Body of pancreas (tissue), 4 donors: ENCODE data around the gene RYR3.

Experiments
- POLR2A ChIP-seq, 3 donors: fragments of 450-650 bp; IDR thresholded peaks; one replicate each; pipeline ENCODE4 v1.6.1; 2016; ENCODE audit warnings: antibody characterized with exemption in 3 of 3, mild to moderate bottlenecking in 2 of 3
- TF ChIP-seq, protein P1 (sequence below), 7 experiments: fragments of 450-650 bp in 4 of 7; fragments of 200-600 bp in 3 of 7; sonication (generic) in 3 of 7; IDR thresholded peaks; one replicate each; pipeline ENCODE4 v1.5.1; 2016 to 2019; ENCODE audit warnings: antibody characterized with exemption in 7 of 7

DNA sequence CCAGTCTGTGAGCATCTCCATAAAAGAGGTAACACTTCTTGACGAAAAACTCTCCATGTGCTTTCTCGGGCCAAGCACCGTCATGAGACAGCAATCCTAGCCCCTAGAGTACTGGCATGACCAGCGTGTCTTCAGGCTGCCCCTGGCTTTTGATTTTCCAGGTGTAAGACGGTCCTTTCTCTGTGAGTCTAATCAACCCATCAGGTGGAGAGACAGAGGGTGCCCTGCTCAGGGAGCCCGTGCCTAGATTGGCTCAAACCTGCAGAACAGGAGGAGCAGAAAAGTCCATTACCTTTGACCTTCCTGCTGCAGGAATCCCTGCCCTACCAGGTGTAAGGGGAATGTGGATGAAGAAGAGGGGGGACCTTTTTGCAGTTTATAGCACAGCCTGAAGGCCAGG, 548.1 kb downstream of the RYR3 start:
- TF ChIP-seq, protein P1, sequence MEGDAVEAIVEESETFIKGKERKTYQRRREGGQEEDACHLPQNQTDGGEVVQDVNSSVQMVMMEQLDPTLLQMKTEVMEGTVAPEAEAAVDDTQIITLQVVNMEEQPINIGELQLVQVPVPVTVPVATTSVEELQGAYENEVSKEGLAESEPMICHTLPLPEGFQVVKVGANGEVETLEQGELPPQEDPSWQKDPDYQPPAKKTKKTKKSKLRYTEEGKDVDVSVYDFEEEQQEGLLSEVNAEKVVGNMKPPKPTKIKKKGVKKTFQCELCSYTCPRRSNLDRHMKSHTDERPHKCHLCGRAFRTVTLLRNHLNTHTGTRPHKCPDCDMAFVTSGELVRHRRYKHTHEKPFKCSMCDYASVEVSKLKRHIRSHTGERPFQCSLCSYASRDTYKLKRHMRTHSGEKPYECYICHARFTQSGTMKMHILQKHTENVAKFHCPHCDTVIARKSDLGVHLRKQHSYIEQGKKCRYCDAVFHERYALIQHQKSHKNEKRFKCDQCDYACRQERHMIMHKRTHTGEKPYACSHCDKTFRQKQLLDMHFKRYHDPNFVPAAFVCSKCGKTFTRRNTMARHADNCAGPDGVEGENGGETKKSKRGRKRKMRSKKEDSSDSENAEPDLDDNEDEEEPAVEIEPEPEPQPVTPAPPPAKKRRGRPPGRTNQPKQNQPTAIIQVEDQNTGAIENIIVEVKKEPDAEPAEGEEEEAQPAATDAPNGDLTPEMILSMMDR (IDR thresholded peaks at IDR 0.05): no peak
- TF ChIP-seq POLR2A (IDR thresholded peaks at IDR 0.05): no peak
